NAMALWA (cell line): ENCODE data around the gene RNF123.

Experiments used
- DNase-seq: peaks from one replicate; pipeline ENCODE4 v3.0.0-alpha.2; 2015; ENCODE audit warnings: low spot score

Gene RNF123

GRCh38 chr3:49658711-49659110, 30.6 kb upstream of the RNF123 start:
- no peak for DNase-seq

DNA sequence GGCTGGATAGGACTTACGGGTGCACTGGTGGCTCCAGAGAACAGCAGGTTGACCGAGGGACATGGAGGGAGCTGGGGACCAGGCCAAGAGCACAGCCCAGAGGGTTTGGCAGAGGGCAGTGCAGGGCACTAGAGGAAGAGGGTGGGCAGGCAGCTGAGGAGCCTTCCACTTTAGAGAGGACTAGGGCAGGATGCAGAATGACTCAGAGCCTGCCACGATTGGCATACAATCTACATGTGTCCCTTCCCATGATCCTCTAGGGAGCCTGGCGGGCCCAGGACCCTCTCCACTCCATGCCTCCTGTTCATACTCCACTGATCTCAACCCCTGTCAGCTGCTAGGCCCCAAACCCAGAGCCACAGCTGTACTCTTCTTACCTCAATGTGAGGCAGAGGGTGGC, 29.6 kb upstream of the RNF123 start:
- DNase-seq = no peak

DNA sequence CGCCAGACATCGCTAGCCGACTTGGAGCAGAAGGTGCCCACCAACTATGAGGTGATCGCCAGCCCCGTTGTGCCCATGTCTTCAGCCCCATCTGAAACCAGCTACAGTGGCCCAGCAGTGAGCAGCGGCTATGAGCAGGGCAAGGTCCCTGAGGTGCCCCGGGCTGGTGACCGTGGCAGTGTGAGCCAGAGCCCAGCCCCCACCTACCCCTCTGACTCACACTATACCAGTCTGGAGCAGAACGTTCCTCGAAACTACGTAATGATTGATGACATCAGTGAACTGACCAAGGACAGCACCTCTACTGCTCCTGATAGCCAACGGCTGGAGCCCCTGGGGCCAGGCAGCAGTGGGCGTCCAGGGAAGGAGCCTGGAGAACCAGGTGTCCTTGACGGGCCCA, 28.1 kb upstream of the RNF123 start:
- no peak for DNase-seq

GRCh38 chr3:49662021-49662420, 27.3 kb upstream of the RNF123 start:
- no peak for DNase-seq

DNA sequence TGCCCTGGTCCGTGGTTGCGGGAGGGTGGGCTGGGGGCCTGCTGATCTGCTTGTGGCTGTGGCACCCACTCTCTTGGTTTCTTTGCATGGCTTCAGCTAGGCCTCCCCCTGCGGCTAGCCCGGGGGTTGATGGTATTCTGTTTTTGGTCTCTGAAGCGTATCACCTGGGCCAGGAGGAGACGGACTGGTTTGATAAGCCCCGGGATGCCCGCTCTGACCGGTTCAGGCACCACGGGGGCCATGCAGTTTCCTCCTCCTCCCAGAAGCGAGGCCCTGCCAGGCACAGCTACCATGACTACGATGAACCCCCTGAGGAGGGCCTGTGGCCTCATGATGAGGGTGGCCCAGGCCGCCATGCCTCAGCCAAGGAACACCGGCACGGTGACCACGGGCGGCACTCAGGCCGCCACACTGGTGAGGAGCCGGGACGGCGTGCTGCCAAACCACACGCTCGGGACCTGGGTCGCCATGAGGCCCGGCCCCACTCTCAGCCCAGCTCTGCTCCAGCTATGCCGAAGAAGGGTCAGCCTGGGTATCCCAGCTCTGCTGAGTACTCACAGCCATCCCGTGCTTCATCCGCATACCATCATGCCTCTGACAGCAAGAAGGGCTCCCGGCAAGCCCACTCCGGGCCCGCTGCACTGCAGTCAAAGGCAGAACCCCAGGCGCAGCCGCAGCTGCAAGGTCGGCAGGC, 26.5 kb upstream of the RNF123 start:
- no peak for DNase-seq

- no peak for DNase-seq
These were observed 25.5 kb upstream of the RNF123 start for GRCh38 chr3:49663831-49664230.

GRCh38 chr3:49664300-49664699, 25.1 kb upstream of the RNF123 start:
- no peak for DNase-seq

- DNase-seq = no peak
These were observed 23.4 kb upstream of the RNF123 start for GRCh38 chr3:49665822-49666519.

GRCh38 chr3:49666592-49666991, 22.8 kb upstream of the RNF123 start:
- no peak for DNase-seq

DNA sequence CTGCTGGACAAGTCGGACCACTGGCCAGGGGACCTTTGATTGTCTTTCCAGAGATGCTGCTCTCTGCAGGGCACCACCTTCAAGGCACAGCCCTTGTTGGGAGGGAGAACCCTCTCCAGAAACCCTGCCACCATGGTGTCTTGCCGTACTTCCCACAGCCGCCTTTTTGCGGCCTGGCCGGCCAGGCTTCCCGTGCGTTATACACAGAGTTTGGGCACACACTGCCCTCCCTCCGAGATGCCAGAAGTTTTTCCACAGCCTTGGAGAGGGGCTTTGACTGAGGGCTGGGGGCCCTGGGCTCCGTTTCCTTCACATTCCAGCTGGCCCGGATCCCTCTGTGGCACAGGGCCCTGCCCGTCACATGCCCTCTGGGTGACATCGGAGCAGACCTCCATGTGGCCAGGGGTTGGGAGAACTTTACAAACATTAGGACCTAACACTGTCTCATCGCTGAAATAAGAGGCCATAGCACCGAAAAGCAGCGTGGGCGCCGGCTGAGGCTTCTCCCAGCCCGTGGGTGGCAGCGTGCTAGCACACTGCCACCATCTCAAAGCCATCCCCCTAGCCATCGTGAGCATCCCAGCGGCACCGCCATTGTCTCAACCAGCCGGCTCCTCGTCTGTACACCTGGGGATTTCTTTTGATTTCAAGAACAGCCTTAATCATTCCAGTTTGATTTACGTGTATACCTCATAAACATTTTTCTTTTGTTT, 21.5 kb upstream of the RNF123 start:
- no peak for DNase-seq

DNA sequence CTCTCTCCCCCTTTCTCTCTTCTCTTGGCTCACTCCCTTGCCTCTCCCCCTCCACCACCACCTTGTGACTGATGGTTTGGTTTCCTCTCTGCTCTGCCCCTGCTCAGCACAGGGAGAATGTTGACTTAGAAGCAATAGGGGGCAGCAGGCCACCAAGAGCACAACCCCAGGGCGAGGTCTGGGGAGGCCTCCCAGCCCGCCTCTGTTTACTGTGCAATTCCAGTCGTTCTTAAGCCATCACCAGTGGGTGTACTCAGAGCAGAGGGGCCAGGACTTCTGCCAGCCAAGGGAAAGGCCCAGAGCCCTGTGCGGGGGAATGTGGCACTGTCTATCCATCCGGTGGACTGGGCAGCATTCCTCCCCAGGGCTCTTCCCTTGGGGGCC, 21.0 kb upstream of the RNF123 start:
- DNase-seq = no peak

DNA sequence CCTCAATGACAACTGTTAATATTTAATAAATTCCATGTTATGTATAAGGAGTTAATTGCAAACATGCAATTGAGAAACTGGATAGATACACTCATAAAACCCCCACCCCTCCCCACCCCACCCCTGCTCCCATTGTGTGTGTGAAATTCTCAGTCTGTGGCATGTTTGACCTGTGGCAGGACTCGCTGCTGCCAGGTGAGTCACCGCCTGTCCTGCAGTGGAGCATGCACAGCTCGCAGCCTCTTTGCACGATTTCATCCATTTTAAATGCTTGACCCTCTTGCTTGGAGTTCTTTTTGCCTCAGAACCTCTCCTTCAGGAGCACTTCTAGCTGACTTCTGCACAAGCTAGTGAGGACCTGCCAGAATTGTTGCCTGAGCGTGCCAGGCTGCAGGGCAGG, 20.5 kb upstream of the RNF123 start:
- no peak for DNase-seq

DNA sequence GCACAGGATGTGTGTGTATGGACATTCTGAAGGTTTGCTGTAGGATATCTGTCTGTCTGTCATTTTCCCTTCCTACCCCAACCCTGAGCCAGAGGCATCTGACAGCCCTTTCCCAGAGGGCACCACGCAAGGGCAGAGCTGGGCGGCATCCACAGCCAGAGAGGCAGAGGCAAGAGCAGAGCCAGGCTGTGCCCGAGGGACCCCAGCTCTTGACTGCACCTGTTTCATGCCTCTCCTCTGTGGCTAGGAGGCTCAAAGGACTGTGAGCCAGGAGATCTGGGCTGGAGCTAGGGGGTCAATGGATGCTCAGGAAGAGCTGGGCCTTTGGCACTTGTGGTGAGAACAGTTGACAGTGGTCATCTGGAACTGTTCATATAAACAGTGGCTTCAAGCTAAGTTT, 20.0 kb upstream of the RNF123 start:
- DNase-seq = no peak

DNA sequence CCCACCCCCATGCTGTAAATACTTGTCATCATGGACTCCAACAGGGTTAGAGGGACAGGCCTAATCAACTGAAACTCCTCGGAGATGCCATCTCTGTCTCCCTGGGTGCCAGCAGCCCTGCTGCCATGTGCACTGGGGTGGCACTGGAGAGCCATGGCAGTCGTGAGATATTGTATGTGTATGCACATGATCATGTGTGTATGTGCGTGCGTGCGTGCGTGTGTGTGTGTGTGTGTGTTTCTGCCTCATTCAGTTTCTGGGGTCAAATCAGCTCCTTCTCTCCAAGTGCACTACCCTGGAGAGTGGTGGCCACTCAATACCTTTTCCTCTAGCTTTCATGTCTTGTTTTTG, 18.4 kb upstream of the RNF123 start:
- no peak for DNase-seq

DNA sequence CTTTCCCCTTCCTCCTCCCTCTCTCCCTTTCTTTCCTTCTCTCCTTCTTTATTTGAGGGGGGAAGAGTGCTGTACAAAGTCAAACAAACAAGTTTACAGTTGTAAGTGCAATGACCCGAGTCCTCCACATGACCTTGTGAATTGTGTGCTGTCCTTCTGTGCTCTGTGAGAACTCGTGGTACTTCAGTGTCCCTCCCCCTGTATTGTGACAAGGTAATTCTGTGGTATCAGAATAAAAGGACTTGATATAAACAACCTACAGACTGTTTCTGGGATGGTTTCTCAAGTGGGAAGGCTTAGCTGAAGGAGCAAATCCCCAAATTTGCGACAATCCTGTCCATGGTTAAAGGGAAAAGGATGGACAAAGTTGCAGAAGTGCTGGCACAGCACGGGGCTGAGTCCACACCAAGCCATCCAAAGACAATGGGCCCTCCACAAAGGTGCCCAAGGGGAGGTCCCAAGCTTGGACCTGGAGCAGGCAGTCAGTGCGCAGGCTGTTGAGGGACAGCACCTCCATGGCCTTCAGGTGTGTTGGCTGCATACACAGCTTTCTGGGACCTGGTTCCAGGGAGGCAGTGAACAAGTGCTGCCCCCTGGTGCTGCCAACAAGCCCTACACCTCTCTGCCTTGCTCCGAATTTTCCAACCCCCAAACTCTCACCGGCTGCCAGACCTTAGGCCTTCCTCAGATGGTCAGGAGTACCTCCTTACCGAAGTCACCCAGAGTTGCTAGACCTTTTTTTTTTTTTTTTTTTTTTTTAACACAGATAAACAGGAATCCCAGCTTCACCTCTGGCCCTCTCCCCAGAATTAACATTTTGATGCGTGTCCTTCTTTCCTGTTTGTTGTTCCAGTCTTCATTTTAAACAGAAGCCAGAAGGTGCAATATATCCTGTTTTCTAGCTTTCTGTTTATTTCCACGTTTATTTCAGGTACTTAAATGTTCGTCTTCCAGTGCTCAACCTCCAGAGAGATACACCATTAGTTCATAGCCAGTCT, 17.8 kb upstream of the RNF123 start:
- DNase-seq = peak; percentile 68

GRCh38 chr3:49673121-49673714, 16.1 kb upstream of the RNF123 start:
- DNase-seq = no peak

- DNase-seq = peak; percentile 93
These were observed 15.5 kb upstream of the RNF123 start, which contains the start of gene APEH for GRCh38 chr3:49673715-49674496. TSS of gene APEH (plus strand) at chr3:49674351. CDS start at chr3:49674402, 51 bp downstream.

DNA sequence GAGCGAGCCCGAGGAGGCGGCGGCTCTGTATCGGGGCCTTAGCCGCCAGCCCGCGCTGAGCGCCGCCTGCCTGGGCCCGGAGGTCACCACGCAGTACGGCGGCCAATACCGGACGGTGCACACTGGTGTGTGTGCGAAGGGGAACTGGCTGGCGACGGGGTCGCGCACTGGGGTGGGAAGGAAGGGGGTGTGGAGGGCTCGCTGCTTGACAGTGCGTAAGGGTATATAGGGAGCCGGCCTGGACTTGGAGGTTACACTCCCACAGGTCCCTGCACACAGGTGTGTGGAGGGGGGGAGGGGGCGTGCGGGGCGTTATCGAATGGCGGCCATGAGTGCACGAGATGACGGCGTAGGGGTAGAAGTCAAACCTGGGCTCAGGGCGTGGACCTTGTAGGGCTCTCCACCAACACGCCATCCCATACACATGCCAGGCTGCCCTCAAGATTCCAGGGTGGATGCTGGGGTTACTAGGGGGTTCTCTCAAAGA, 14.8 kb upstream of the RNF123 start:
- DNase-seq = no peak

GRCh38 chr3:49675912-49676311, 13.4 kb upstream of the RNF123 start:
- no peak for DNase-seq

DNA sequence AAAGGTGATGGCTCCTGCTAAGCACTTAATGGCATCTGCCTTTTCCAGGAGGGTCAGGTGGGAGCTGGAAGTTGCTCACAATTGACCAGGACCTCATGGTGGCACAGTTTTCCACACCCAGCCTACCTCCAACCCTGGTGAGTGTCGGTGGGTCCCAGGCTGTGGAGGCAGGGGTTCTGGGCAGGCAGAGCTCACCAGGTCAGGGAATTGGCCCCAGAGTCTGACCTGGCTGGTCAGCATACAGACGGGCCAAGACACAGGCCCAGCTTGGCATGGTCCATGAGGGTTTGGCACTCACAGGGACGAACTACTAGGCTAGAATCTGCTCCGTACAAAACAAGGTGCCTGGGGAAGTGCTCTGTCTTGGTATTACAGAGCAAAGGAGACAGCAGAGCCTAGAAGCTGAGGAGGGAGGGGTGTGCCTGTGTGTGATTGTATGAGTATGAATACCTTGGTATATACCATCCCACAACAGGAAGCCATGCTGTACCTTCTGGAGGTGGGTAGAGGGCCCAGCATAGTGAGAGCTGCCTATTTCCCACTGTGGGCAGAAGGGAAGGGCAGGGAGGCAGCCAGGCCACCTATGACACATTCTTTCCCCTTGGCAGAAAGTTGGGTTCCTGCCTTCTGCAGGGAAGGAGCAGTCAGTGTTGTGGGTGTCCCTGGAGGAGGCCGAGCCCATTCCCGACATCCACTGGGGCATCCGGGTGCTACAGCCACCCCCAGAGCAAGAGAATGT, 8.7 kb upstream of the RNF123 start:
- DNase-seq = no peak
